Sigmoid colon (tissue), 7 donors: ENCODE results near the gene FXYD7. TPM values are rescaled to one million over a fixed set of nuclear protein-coding genes. Genes with fewer than 3 reads are reported as not detected.

Experiments used
- DNase-seq: peaks from one replicate; pipeline ENCODE4 v3.0.0-alpha.2; 2019
- H3K27ac ChIP-seq, 4 donors: fragments of 200-600 bp; sonication (generic); one replicate each; pipeline ENCODE4 v1.5.1; 2016 to 2019; ENCODE audit warnings: mild to moderate bottlenecking in 1 of 4
- H3K27me3 ChIP-seq, 3 donors: fragments of 200-600 bp; sonication (generic); one replicate each; pipeline ENCODE4 v1.5.1; 2019; ENCODE audit warnings: mild to moderate bottlenecking in 1 of 3
- H3K36me3 ChIP-seq, 4 donors: fragments of 200-600 bp; sonication (generic); one replicate each; pipeline ENCODE4 v1.5.1; 2016 to 2019
- H3K4me1 ChIP-seq, 4 donors: fragments of 200-600 bp; sonication (generic); one replicate each; pipeline ENCODE4 v1.5.1; 2017 to 2019
- H3K4me3 ChIP-seq, 4 donors: fragments of 200-600 bp; sonication (generic); one replicate each; pipeline ENCODE4 v1.5.1; 2017 to 2019; ENCODE audit warnings: mild to moderate bottlenecking in 2 of 4, moderate library complexity in 1 of 4
- H3K9me3 ChIP-seq, 4 donors: fragments of 200-600 bp in 3 of 4; sonication (generic) in 3 of 4; one replicate each; pipeline versions ENCODE4 v1.5.1 to v1.6.1; 2013 to 2019
- CTCF ChIP-seq, 4 experiments: fragments of 450-650 bp in 3 of 4; fragments of 200-600 bp in 1 of 4; IDR thresholded peaks; one replicate each; pipeline ENCODE4 v1.5.1; 2016 to 2019; ENCODE audit warnings: antibody characterized with exemption in 4 of 4, mild to moderate bottlenecking in 3 of 4, moderate library complexity in 2 of 4
- EP300 ChIP-seq, 4 donors: sonication (generic); formaldehyde crosslinking; IDR thresholded peaks; one replicate each; pipeline ENCODE4 v1.6.1; 2017; ENCODE audit warnings: antibody characterized with exemption in 4 of 4
- POLR2A ChIP-seq, 2 donors: fragments of 450-650 bp; IDR thresholded peaks; one replicate each; pipeline ENCODE4 v1.6.1; 2016; ENCODE audit warnings: antibody characterized with exemption in 2 of 2, mild to moderate bottlenecking in 2 of 2, moderate library complexity in 2 of 2
- POLR2AphosphoS5 ChIP-seq, 4 donors: sonication (generic); formaldehyde crosslinking; IDR thresholded peaks; one replicate each; pipeline ENCODE4 v1.6.1; 2017; ENCODE audit warnings: antibody characterized with exemption in 4 of 4
- WGBS, 2 donors: extraction: QIAGEN DNeasy Blood & Tissue Kit; methylation state at CpG; one replicate each; pipeline ENCODE4 v1.1.7; 2013; 5-methylcytosine and 5-hydroxymethylcytosine counted together
- intact Hi-C: fragments of 100-400 bp; cut with DNase I; formaldehyde crosslinking; loops from one replicate; pipeline ENCODE4 v1.15.1; 2023
- polyA plus RNA-seq, 3 donors: library from polyadenylated mRNA; stranded (reverse); fragments of 200-250 nt; gene quantifications; one replicate each; pipeline ENCODE4 v1.2.3, GENCODE V29; 2013
- total RNA-seq, 4 donors: library from RNA; depleted of rRNA; stranded (reverse); fragments of >200 nt; gene quantifications; one replicate each; pipeline ENCODE4 v1.1.0, GENCODE V29; 2016
- donor health status: healthy with polysubstance abuse.
- donor health status: Bipolar disorder and iron deficiency.
- donor health status: healthy.

FXYD7 gene
- total and polyA plus RNA-seq, 7 donors = 1.7 to 3.3 TPM; not detected in 5

DNA sequence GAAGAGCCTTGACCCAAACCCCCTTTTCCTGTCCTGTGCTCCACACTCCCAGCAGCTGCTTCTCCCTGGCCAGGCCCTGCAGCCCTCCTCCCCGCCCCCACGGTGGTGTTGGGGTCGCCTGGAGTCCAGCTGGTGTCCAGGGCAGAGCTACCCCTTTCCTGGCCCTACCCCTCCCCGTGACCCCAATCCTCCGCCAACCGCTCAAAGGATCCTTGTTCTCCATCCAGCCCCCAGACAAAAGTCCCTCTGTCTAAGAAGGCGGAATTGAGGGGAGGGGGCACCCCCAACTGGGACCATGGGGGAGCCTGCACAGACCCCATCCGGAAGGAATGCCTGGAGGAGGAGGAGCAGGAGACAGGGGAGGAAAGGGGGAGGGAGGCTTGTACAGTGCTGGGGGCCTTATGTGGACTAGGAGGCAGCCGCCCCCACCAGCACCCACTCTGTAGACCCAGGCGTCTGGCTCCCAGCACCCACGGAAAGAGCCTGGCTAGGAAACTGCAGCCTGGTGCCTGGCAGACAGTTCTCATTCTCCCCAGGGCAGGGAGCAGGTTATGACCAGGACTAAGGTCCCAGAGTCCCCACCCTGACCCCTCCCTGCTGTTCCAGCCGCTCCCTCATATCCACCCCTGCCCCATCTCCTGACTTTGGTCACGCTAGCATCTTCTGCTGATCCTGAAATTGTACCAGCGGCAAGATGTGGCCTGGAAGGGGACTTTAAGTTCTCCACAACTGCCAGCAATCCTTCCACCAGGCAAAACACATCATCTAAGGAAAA, 27.7 kb upstream of the FXYD7 start, which contains the start of gene FXYD3:
FXYD3 (plus strand) TSS at position 647 of the 775 bp plus-strand sequence. CDS start 3,554 bp downstream, outside the sequence.
- Histone ChIP-seq H3K9me3 (no peaks in the 10 kb centered on the region), H3K36me3 (no peaks in the 10 kb centered on the region), H3K27ac (peak within 1 kb of the TSS; percentile 55 to 67 (median 61)), H3K4me1 (peaks cover 0 to 10% (median 9%) of the 10 kb centered on the region in 4 donors), H3K27me3 (peaks cover 0 to 5% (median 0%) of the 10 kb centered on the region in 3 donors), H3K4me3 (peak within 1 kb of the TSS in 3 of 4 donors; percentile 30 to 38 (median 31))
- intact Hi-C loops = loop anchor here (2.0 kb wide), 1 partner anchor 19 kb away; the partner anchor contains the start of gene LGI4
- TF ChIP-seq POLR2AphosphoS5 (IDR thresholded peaks at IDR 0.05) (peak in 3 of 4 donors; percentile 7 to 71 (median 70)), EP300 (IDR thresholded peaks at IDR 0.05) (no peak), CTCF (IDR thresholded peaks at IDR 0.05) (no peak), POLR2A (IDR thresholded peaks at IDR 0.05) (peak; percentile 13 to 70)
- 15 to 64% methylated on average over 14 of the region's 14 CpGs for WGBS, 2 donors
- peak; percentile 88 for DNase-seq

DNA sequence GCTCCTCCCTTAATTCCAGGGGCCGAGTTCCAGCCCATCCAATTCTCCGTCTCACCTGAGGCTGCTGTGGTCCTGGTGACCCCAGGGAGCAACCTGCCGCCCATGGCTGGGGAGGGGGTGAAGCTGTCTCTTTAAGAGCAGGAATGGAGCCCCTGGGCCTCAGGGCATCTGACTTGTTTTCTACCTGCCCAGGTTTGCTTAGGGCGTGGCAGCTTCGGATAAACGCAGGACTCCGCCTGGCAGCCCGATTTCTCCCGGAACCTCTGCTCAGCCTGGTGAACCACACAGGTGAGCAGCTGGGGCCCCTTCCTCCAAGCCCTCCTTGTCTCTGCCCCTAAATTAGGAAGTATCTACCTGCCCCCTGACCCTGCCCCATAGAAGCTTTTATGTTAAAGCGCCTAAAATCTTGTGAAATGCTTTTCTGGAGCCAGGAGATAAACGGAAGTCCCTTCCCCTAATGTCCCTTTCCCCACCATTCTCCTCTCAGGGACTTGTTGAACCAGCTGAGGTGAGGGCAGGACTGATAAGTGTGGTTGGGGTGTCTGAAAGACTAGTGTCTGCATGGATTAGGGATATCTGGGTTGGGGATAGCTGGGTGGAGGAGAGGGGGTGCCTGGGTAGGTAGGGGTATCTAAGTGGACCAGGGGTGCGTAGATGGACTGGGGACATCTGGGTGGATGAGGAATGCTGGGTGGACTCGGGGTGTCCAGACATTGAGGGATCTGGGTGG, 26.8 kb upstream of the FXYD7 start:
- peak overlapping the region; percentile 55 to 67 (median 61) for H3K27ac ChIP-seq
- TF ChIP-seq CTCF (IDR thresholded peaks at IDR 0.05) (no peak), POLR2AphosphoS5 (IDR thresholded peaks at IDR 0.05) (no peak), POLR2A (IDR thresholded peaks at IDR 0.05) (peak in 1 of 2 donors; percentile 35), EP300 (IDR thresholded peaks at IDR 0.05) (no peak)
- intact Hi-C loops = no loop called here
- peaks cover 0 to 10% (median 9%) of the 10 kb centered on the region in 4 donors for H3K4me1 ChIP-seq
- H3K9me3 ChIP-seq = no peaks in the 10 kb centered on the region
- no peak for DNase-seq
- peaks cover 0 to 5% (median 0%) of the 10 kb centered on the region in 3 donors for H3K27me3 ChIP-seq
- H3K36me3 ChIP-seq = no peaks in the 10 kb centered on the region
- peak overlapping the region in 3 of 4 donors; percentile 27 to 31 (median 30) for H3K4me3 ChIP-seq
- WGBS, 2 donors = 13 to 68% methylated on average over 13 of the region's 13 CpGs

GRCh38 chr19:35117116-35117515, 25.9 kb upstream of the FXYD7 start:
- Histone ChIP-seq H3K27ac (peak overlapping the region in 3 of 4 donors; percentile 55 to 67 (median 65)), H3K4me1 (peaks cover 0 to 10% (median 9%) of the 10 kb centered on the region in 4 donors)
- 12 to 47% methylated on average over 8 of the region's 8 CpGs for WGBS, 2 donors

DNA sequence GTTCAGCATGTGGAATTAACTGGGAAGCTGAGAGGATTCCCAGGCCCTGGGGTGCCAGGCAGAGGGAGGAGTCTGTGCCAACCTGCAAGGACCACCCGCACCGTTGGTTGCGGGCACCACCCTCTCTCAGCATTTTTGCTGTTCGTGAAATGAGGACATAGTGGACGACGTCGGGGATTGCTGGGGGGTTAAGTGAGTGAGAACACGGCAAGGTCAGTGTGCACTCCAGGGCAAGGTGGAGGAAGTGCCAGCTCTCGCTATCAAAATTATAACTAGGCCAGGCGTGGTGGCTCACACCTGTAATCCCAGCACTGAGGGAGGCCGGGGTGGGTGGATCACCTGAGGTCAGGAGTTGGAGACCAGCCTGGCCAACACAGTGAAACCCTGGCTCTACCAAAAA, 25.3 kb upstream of the FXYD7 start:
- Histone ChIP-seq H3K27ac (peak overlapping the region in 3 of 4 donors; percentile 46 to 67 (median 65)), H3K4me1 (peaks cover 0 to 14% (median 9%) of the 10 kb centered on the region in 4 donors)
- DNase-seq = no peak

More at GRCh38 chr19:35117116-35117515, 25.9 kb upstream of the FXYD7 start:
- Histone ChIP-seq H3K27me3 (peaks cover 0 to 5% (median 0%) of the 10 kb centered on the region in 3 donors), H3K36me3 (no peaks in the 10 kb centered on the region), H3K9me3 (no peaks in the 10 kb centered on the region), H3K4me3 (peak overlapping the region in 3 of 4 donors; percentile 27 to 31 (median 30))
- TF ChIP-seq EP300 (IDR thresholded peaks at IDR 0.05) (no peak), POLR2AphosphoS5 (IDR thresholded peaks at IDR 0.05) (peak in 1 of 4 donors; percentile 38)
- intact Hi-C loops = no loop called here
- DNase-seq = no peak

More for the DNA sequence above, 25.3 kb upstream of the FXYD7 start:
- Histone ChIP-seq H3K9me3 (no peaks in the 10 kb centered on the region), H3K36me3 (no peaks in the 10 kb centered on the region), H3K27me3 (peaks cover 0 to 5% (median 0%) of the 10 kb centered on the region in 3 donors), H3K4me3 (peak overlapping the region in 1 of 4 donors; percentile 30)
- intact Hi-C loops = no loop called here
- 18 to 68% methylated on average over 11 of the region's 11 CpGs for WGBS, 2 donors
- no peak for TF ChIP-seq EP300 (IDR thresholded peaks at IDR 0.05)
- TF ChIP-seq CTCF (IDR thresholded peaks at IDR 0.05) = no peak
- no peak for TF ChIP-seq POLR2AphosphoS5 (IDR thresholded peaks at IDR 0.05)
- no peak for TF ChIP-seq POLR2A (IDR thresholded peaks at IDR 0.05)
